SK-N-SH treated with all-trans-retinoic acid at 6 μM for 48 hours (cell line): Measurements from ENCODE around the gene TTLL7.

Experiments used
- CREB5 ChIP-seq: fragments of 250-450 bp; sonication (Bioruptor Pico); IDR thresholded peaks from 2 replicates; pipeline ENCODE4 v1.5.1; 2020; ENCODE audit warnings: low read depth, mild to moderate bottlenecking, moderate library complexity
- ESRRG ChIP-seq: fragments of 250-450 bp; sonication (Bioruptor Pico); IDR thresholded peaks from 2 replicates; pipeline ENCODE4 v1.6.1; 2021; ENCODE audit warnings: mild to moderate bottlenecking
- ISL1 ChIP-seq: fragments of 250-450 bp; sonication (Bioruptor Pico); IDR thresholded peaks from 2 replicates; pipeline ENCODE4 v2.1.2; 2022; ENCODE audit warnings: mild to moderate bottlenecking, moderate library complexity
- PPARA ChIP-seq: fragments of 250-450 bp; sonication (Bioruptor Pico); IDR thresholded peaks from 2 replicates; pipeline ENCODE4 v1.5.0; 2020; ENCODE audit warnings: mild to moderate bottlenecking, borderline replicate concordance
- RARB ChIP-seq: fragments of 250-450 bp; sonication (Bioruptor Pico); IDR thresholded peaks from 2 replicates; pipeline ENCODE4 v1.8.0; 2021; ENCODE audit warnings: mild to moderate bottlenecking, moderate library complexity
- SNAI2 ChIP-seq: fragments of 250-450 bp; sonication (Bioruptor Pico); IDR thresholded peaks from 2 replicates; pipeline ENCODE4 v1.5.0; 2020; ENCODE audit warnings: mild to moderate bottlenecking, moderate library complexity
- ZC3H10 ChIP-seq: fragments of 250-450 bp; sonication (Bioruptor Pico); IDR thresholded peaks from 2 replicates; pipeline ENCODE4 v1.5.1; 2021; ENCODE audit warnings: mild to moderate bottlenecking, moderate library complexity
- ZFP3 ChIP-seq: fragments of 250-450 bp; sonication (Bioruptor Pico); IDR thresholded peaks from 2 replicates; pipeline ENCODE4 v1.5.0; 2020; ENCODE audit warnings: mild to moderate bottlenecking, moderate library complexity
- ZFP30 ChIP-seq: fragments of 450-650 bp; formaldehyde crosslinking; IDR thresholded peaks from 2 replicates; pipeline ENCODE4 v1.5.0; 2022; ENCODE audit warnings: mild to moderate bottlenecking, moderate library complexity
- TF ChIP-seq, protein P1 (sequence below): fragments of 250-450 bp; sonication (Bioruptor Pico); IDR thresholded peaks from 2 replicates; pipeline ENCODE4 v1.8.0; 2020; ENCODE audit warnings: mild to moderate bottlenecking, moderate library complexity, borderline replicate concordance
- TF ChIP-seq, protein P2 (sequence below): fragments of 250-450 bp; sonication (Bioruptor Pico); IDR thresholded peaks from 2 replicates; pipeline ENCODE4 v1.5.1; 2021; ENCODE audit warnings: mild to moderate bottlenecking, moderate library complexity

GRCh38 chr1:83883979-83884378, 115.0 kb downstream of the TTLL7 start:
- no peak for TF ChIP-seq ZFP3 (CRISPR knock-in tag)
- no peak for TF ChIP-seq SNAI2 (CRISPR knock-in tag)
- no peak for TF ChIP-seq ZC3H10 (CRISPR knock-in tag)
- no peak for TF ChIP-seq ZFP30 (CRISPR knock-in tag)
- TF ChIP-seq RARB (CRISPR knock-in tag) = no peak
- TF ChIP-seq, protein P1, sequence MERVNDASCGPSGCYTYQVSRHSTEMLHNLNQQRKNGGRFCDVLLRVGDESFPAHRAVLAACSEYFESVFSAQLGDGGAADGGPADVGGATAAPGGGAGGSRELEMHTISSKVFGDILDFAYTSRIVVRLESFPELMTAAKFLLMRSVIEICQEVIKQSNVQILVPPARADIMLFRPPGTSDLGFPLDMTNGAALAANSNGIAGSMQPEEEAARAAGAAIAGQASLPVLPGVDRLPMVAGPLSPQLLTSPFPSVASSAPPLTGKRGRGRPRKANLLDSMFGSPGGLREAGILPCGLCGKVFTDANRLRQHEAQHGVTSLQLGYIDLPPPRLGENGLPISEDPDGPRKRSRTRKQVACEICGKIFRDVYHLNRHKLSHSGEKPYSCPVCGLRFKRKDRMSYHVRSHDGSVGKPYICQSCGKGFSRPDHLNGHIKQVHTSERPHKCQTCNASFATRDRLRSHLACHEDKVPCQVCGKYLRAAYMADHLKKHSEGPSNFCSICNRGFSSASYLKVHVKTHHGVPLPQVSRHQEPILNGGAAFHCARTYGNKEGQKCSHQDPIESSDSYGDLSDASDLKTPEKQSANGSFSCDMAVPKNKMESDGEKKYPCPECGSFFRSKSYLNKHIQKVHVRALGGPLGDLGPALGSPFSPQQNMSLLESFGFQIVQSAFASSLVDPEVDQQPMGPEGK (CRISPR knock-in tag) = no peak
- no peak for TF ChIP-seq CREB5
- TF ChIP-seq ISL1 (CRISPR knock-in tag) = no peak
- no peak for TF ChIP-seq PPARA (CRISPR knock-in tag)
- TF ChIP-seq ESRRG = no peak
- TF ChIP-seq, protein P2, sequence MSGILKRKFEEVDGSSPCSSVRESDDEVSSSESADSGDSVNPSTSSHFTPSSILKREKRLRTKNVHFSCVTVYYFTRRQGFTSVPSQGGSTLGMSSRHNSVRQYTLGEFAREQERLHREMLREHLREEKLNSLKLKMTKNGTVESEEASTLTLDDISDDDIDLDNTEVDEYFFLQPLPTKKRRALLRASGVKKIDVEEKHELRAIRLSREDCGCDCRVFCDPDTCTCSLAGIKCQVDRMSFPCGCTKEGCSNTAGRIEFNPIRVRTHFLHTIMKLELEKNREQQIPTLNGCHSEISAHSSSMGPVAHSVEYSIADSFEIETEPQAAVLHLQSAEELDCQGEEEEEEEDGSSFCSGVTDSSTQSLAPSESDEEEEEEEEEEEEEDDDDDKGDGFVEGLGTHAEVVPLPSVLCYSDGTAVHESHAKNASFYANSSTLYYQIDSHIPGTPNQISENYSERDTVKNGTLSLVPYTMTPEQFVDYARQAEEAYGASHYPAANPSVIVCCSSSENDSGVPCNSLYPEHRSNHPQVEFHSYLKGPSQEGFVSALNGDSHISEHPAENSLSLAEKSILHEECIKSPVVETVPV (CRISPR knock-in tag) = no peak
